Neural cell (in vitro differentiated cells): ENCODE measurements around the gene SPARC. TPM values are rescaled to one million over a fixed set of nuclear protein-coding genes. Genes with fewer than 3 reads are reported as not detected.
"Not testable (repeated sequence)": the region's sequence is repeated elsewhere in the genome, so short reads cannot be mapped to it uniquely, and the experiment has no call there.

Experiments used
- H2AFZ ChIP-seq: fragments of 200-600, 300-800 bp; sonication (generic), shearing (Covaris generic); 2 replicates; pipeline ENCODE4 v1.6.0; 2014; ENCODE audit warnings: low read depth, mild to moderate bottlenecking, antibody characterized with exemption, low read length, moderate library complexity
- H3F3A ChIP-seq: fragments of 200-600 bp; shearing (Covaris generic); 2 replicates; pipeline ENCODE4 v1.6.1; 2016; ENCODE audit warnings: mild to moderate bottlenecking, moderate library complexity, mixed read lengths, antibody characterized with exemption, low read length; ENCODE audit not compliant: insufficient read depth, poor library complexity, severe bottlenecking
- H3K27ac ChIP-seq: fragments of 200-600, 300-800 bp; sonication (generic), shearing (Covaris generic); 2 replicates; pipeline ENCODE4 v1.5.1; 2014; ENCODE audit warnings: mild to moderate bottlenecking, low read length, moderate library complexity
- H3K27me3 ChIP-seq: fragments of 300-800, 200-600 bp; sonication (generic), shearing (Covaris generic); 2 replicates; pipeline ENCODE4 v1.6.0; 2014; ENCODE audit warnings: mild to moderate bottlenecking, low read depth, low read length, moderate library complexity; ENCODE audit not compliant: insufficient read depth
- H3K36me3 ChIP-seq: fragments of 300-800, 200-600 bp; sonication (generic), shearing (Covaris generic); 2 replicates; pipeline ENCODE4 v1.5.1; 2014; ENCODE audit warnings: mild to moderate bottlenecking, antibody characterized with exemption, low read length, moderate library complexity; ENCODE audit not compliant: insufficient read depth
- H3K4me2 ChIP-seq: fragments of 300-800, 200-600 bp; sonication (generic), shearing (Covaris generic); 2 replicates; pipeline ENCODE4 v1.6.0; 2014; ENCODE audit warnings: mild to moderate bottlenecking, low read length
- H3K4me3 ChIP-seq: fragments of 300-800, 200-600 bp; sonication (generic), shearing (Covaris generic); 2 replicates; pipeline ENCODE4 v1.5.1; 2014; ENCODE audit warnings: mild to moderate bottlenecking, low read length, moderate library complexity
- H3K79me2 ChIP-seq: fragments of 200-600 bp; shearing (Covaris generic); replicated peaks from 2 replicates; pipeline ENCODE4 v1.6.0; 2014; ENCODE audit warnings: mild to moderate bottlenecking, low read length, moderate library complexity; ENCODE audit not compliant: insufficient read depth
- H3K9ac ChIP-seq: fragments of 300-800, 200-600 bp; sonication (generic), shearing (Covaris generic); 2 replicates; pipeline ENCODE4 v1.6.1; 2016; ENCODE audit warnings: mild to moderate bottlenecking, low read length, mixed read lengths
- H3K9me2 ChIP-seq: fragments of 200-600 bp; shearing (Covaris generic); 2 replicates; pipeline ENCODE4 v1.6.1; 2016; ENCODE audit warnings: mild to moderate bottlenecking, low read length, mixed read lengths; ENCODE audit not compliant: insufficient read depth
- H3K9me3 ChIP-seq: fragments of 200-600, 300-800 bp; sonication (generic), shearing (Covaris generic); 2 replicates; pipeline ENCODE4 v1.6.1; 2016; ENCODE audit warnings: mild to moderate bottlenecking, mixed run types, low read length, moderate library complexity, mixed read lengths
- H4K20me1 ChIP-seq: fragments of 200-600 bp; shearing (Covaris generic); 2 replicates; pipeline ENCODE4 v1.6.1; 2016; ENCODE audit warnings: mild to moderate bottlenecking, mixed run types; ENCODE audit not compliant: insufficient read depth
- CTCF ChIP-seq: fragments of 450-650 bp; IDR thresholded peaks from 2 replicates; pipeline ENCODE4 v1.5.1; 2014; ENCODE audit warnings: antibody characterized with exemption, mild to moderate bottlenecking, moderate library complexity; ENCODE audit not compliant: poor library complexity, severe bottlenecking
- EP300 ChIP-seq: fragments of 450-650 bp; conservative IDR thresholded peaks from 2 replicates; pipeline ENCODE4 v1.6.1; 2014; ENCODE audit warnings: antibody characterized with exemption, mild to moderate bottlenecking, moderate library complexity; ENCODE audit not compliant: poor library complexity, severe bottlenecking
- EZH2 ChIP-seq: fragments of 200-600, 300-800 bp; shearing (Covaris generic), sonication (generic); IDR thresholded peaks from 2 replicates; pipeline ENCODE4 v1.6.1; 2014; ENCODE audit warnings: antibody characterized with exemption, low read length, borderline replicate concordance, mild to moderate bottlenecking; ENCODE audit not compliant: insufficient read depth, poor library complexity, severe bottlenecking
- MXI1 ChIP-seq: fragments of 450-650 bp; conservative IDR thresholded peaks from 2 replicates; pipeline ENCODE4 v1.6.1; 2014; ENCODE audit warnings: antibody characterized with exemption, mild to moderate bottlenecking; ENCODE audit not compliant: poor library complexity, severe bottlenecking
- POLR2AphosphoS5 ChIP-seq: IDR thresholded peaks from 2 replicates; pipeline ENCODE4 v1.6.1; 2012
- RAD21 ChIP-seq: fragments of 450-650 bp; conservative IDR thresholded peaks from 2 replicates; pipeline ENCODE4 v1.6.1; 2014; ENCODE audit warnings: antibody characterized with exemption, mild to moderate bottlenecking, moderate library complexity
- REST ChIP-seq: IDR thresholded peaks from 2 replicates; pipeline ENCODE4 v1.6.1; 2012; ENCODE audit warnings: borderline replicate concordance
- SMC3 ChIP-seq: fragments of 450-650 bp; conservative IDR thresholded peaks from 2 replicates; pipeline ENCODE4 v1.6.1; 2014; ENCODE audit warnings: antibody characterized with exemption, mild to moderate bottlenecking, moderate library complexity; ENCODE audit not compliant: poor library complexity
- TAF1 ChIP-seq: IDR thresholded peaks from 2 replicates; pipeline ENCODE4 v1.6.1; 2012; ENCODE audit warnings: low read depth
- polyA plus RNA-seq: library from polyadenylated mRNA; depleted of rRNA; stranded (reverse); fragments of >200 nt; gene quantifications from 2 replicates; pipeline ENCODE4 v1.2.3, GENCODE V29; 2014

Gene SPARC
- polyA plus RNA-seq, 1 donor from 2014 or later = 15.3 TPM

GRCh38 chr5:151699071-151699901 is 12.6 kb upstream of the SPARC start:
- Histone ChIP-seq H3F3A (no peaks in the 10 kb centered on the region), H3K4me2 (no peak overlapping the region), H3K9me3 (no peaks in the 10 kb centered on the region), H3K27me3 (no peaks in the 10 kb centered on the region), H2AFZ (no peak overlapping the region), H3K9me2 (no peaks in the 10 kb centered on the region), H4K20me1 (no peaks in the 10 kb centered on the region), H3K36me3 (no peaks in the 10 kb centered on the region), H3K4me3 (no peak overlapping the region), H3K9ac (no peak overlapping the region), H3K27ac (no peak overlapping the region), H3K79me2 (no peaks in the 10 kb centered on the region)
- TF ChIP-seq CTCF (no peak), REST (no peak), POLR2AphosphoS5 (no peak), MXI1 (no peak), RAD21 (no peak), EP300 (no peak), SMC3 (no peak), EZH2 (no peak), TAF1 (no peak)

- not testable (repeated sequence) for H3K9me3 ChIP-seq, H3F3A ChIP-seq, H4K20me1 ChIP-seq, H3K4me2 ChIP-seq, H3K4me3 ChIP-seq, H3K9ac ChIP-seq, H3K27ac ChIP-seq, H3K9me2 ChIP-seq, H3K79me2 ChIP-seq, H3K36me3 ChIP-seq, H2AFZ ChIP-seq, H3K27me3 ChIP-seq
Observed at GRCh38 chr5:151698081-151698480, 11.4 kb upstream of the SPARC start.
